T-helper 2 cell treated with Interferon-gamma antibody and Interleukin-4, amounts not matched to agents 5 μg/mL and 100 μg/mL, for 36 hours (primary cell): ENCODE measurements around the gene HLX.

ENCODE experiments used
- DNase-seq: peaks from one replicate; pipeline ENCODE4 v3.0.0; 2021; ENCODE audit warnings: low spot score
- H3K27ac Mint-ChIP-seq: one replicate; pipeline ENCODE4 v1.8.0; 2021; ENCODE audit warnings: mild to moderate bottlenecking, mixed read lengths
- H3K27me3 Mint-ChIP-seq: one replicate; pipeline ENCODE4 v1.8.0; 2021; ENCODE audit warnings: low read depth, mixed read lengths
- H3K36me3 Mint-ChIP-seq: one replicate; pipeline ENCODE4 v1.8.0; 2021; ENCODE audit warnings: low read depth, mixed read lengths
- H3K4me1 Mint-ChIP-seq: one replicate; pipeline ENCODE4 v1.8.0; 2021; ENCODE audit warnings: low read depth, mixed read lengths
- H3K4me3 Mint-ChIP-seq: one replicate; pipeline ENCODE4 v1.8.0; 2022; ENCODE audit warnings: mild to moderate bottlenecking, moderate library complexity, mixed read lengths
- H3K9me3 Mint-ChIP-seq: one replicate; pipeline ENCODE4 v1.8.0; 2021; ENCODE audit warnings: mixed read lengths

The HLX gene

GRCh38 chr1:220918285-220918951 is 39.2 kb downstream of the HLX start:
- H3K27ac Mint-ChIP-seq = no peak overlapping the region
- no peaks in the 10 kb centered on the region for H3K9me3 Mint-ChIP-seq
- H3K4me3 Mint-ChIP-seq = no peak overlapping the region
- H3K27me3 Mint-ChIP-seq = peaks cover 9% of the 10 kb centered on the region
- H3K36me3 Mint-ChIP-seq = no peaks in the 10 kb centered on the region
- no peak for DNase-seq
- no peaks in the 10 kb centered on the region for H3K4me1 Mint-ChIP-seq

- DNase-seq = no peak
- peaks cover 5% of the 10 kb centered on the region for H3K27me3 Mint-ChIP-seq
- no peaks in the 10 kb centered on the region for H3K9me3 Mint-ChIP-seq
- H3K4me3 Mint-ChIP-seq = no peak overlapping the region
- no peaks in the 10 kb centered on the region for H3K36me3 Mint-ChIP-seq
- no peak overlapping the region for H3K27ac Mint-ChIP-seq
- no peaks in the 10 kb centered on the region for H3K4me1 Mint-ChIP-seq
Observed at GRCh38 chr1:220920967-220921366, 41.7 kb downstream of the HLX start.

- Mint-ChIP-seq H3K4me1 (no peaks in the 10 kb centered on the region), H3K27me3 (peaks cover 5% of the 10 kb centered on the region), H3K4me3 (no peak overlapping the region), H3K9me3 (no peaks in the 10 kb centered on the region), H3K27ac (no peak overlapping the region), H3K36me3 (no peaks in the 10 kb centered on the region)
- DNase-seq = no peak
Observed at GRCh38 chr1:220921498-220921897, 42.3 kb downstream of the HLX start.

- Mint-ChIP-seq H3K36me3 (no peaks in the 10 kb centered on the region), H3K27ac (no peak overlapping the region), H3K9me3 (no peaks in the 10 kb centered on the region), H3K27me3 (peaks cover 5% of the 10 kb centered on the region), H3K4me3 (no peak overlapping the region), H3K4me1 (no peaks in the 10 kb centered on the region)
- DNase-seq = no peak
Observed at GRCh38 chr1:220921971-220922635, 42.9 kb downstream of the HLX start.

- Mint-ChIP-seq H3K9me3 (no peaks in the 10 kb centered on the region), H3K27me3 (peaks cover 5% of the 10 kb centered on the region), H3K27ac (no peak overlapping the region), H3K36me3 (no peaks in the 10 kb centered on the region), H3K4me3 (no peak overlapping the region), H3K4me1 (no peaks in the 10 kb centered on the region)
- DNase-seq = no peak
Observed at GRCh38 chr1:220922951-220923350, 43.7 kb downstream of the HLX start.

GRCh38 chr1:220924331-220924970 is 45.2 kb downstream of the HLX start:
- Mint-ChIP-seq H3K4me1 (no peaks in the 10 kb centered on the region), H3K9me3 (no peaks in the 10 kb centered on the region), H3K27me3 (peaks cover 5% of the 10 kb centered on the region), H3K27ac (no peak overlapping the region), H3K36me3 (no peaks in the 10 kb centered on the region), H3K4me3 (no peak overlapping the region)
- DNase-seq = no peak

GRCh38 chr1:220925707-220926106 is 46.5 kb downstream of the HLX start:
- Mint-ChIP-seq H3K27ac (no peak overlapping the region), H3K27me3 (peaks cover 3% of the 10 kb centered on the region), H3K4me1 (no peaks in the 10 kb centered on the region), H3K4me3 (no peak overlapping the region), H3K36me3 (no peaks in the 10 kb centered on the region), H3K9me3 (no peaks in the 10 kb centered on the region)
- no peak for DNase-seq

- Mint-ChIP-seq H3K36me3 (no peaks in the 10 kb centered on the region), H3K4me1 (no peaks in the 10 kb centered on the region), H3K4me3 (no peak overlapping the region), H3K27me3 (peaks cover 3% of the 10 kb centered on the region), H3K9me3 (no peaks in the 10 kb centered on the region), H3K27ac (no peak overlapping the region)
- DNase-seq = no peak
Observed at GRCh38 chr1:220926146-220926545, 46.9 kb downstream of the HLX start.

GRCh38 chr1:220927442-220927841 is 48.2 kb downstream of the HLX start:
- Mint-ChIP-seq H3K27me3 (no peaks in the 10 kb centered on the region), H3K27ac (no peak overlapping the region), H3K4me1 (no peaks in the 10 kb centered on the region), H3K36me3 (no peaks in the 10 kb centered on the region), H3K9me3 (no peaks in the 10 kb centered on the region), H3K4me3 (no peak overlapping the region)
- DNase-seq = no peak

- Mint-ChIP-seq H3K27me3 (no peaks in the 10 kb centered on the region), H3K4me3 (no peak overlapping the region), H3K36me3 (no peaks in the 10 kb centered on the region), H3K9me3 (no peaks in the 10 kb centered on the region), H3K27ac (no peak overlapping the region), H3K4me1 (no peaks in the 10 kb centered on the region)
- no peak for DNase-seq
Observed at GRCh38 chr1:220928320-220928719, 49.1 kb downstream of the HLX start.

GRCh38 chr1:220928725-220929300 is 49.6 kb downstream of the HLX start:
- Mint-ChIP-seq H3K4me3 (no peak overlapping the region), H3K27me3 (no peaks in the 10 kb centered on the region), H3K4me1 (no peaks in the 10 kb centered on the region), H3K9me3 (no peaks in the 10 kb centered on the region), H3K27ac (no peak overlapping the region), H3K36me3 (no peaks in the 10 kb centered on the region)
- no peak for DNase-seq

- DNase-seq = no peak
- H3K9me3 Mint-ChIP-seq = no peaks in the 10 kb centered on the region
- H3K27me3 Mint-ChIP-seq = no peaks in the 10 kb centered on the region
- no peaks in the 10 kb centered on the region for H3K36me3 Mint-ChIP-seq
- no peak overlapping the region for H3K27ac Mint-ChIP-seq
- no peaks in the 10 kb centered on the region for H3K4me1 Mint-ChIP-seq
- no peak overlapping the region for H3K4me3 Mint-ChIP-seq
Observed at GRCh38 chr1:220929304-220929703, 50.1 kb downstream of the HLX start.
